Stimulated activated CD4-positive, alpha-beta T cell treated with anti-CD3 and anti-CD28 coated beads, Interleukin-12 subunit alpha, Interleukin-12 subunit beta, amount 100 ng/mL, for 48 hours (primary cell): ENCODE results near the gene TXLNB.

Experiments
- DNase-seq, 3 donors: peaks; one replicate each; pipeline ENCODE4 v3.0.0-alpha.2; 2020; ENCODE audit warnings: low read depth in 2 of 3, low spot score in 1 of 3

The TXLNB gene

GRCh38 chr6:139275279-139276055 lies 16.3 kb downstream of the TXLNB start:
- DNase-seq, result no peak

- DNase-seq, result no peak
Observed at GRCh38 chr6:139271056-139271455, 20.7 kb downstream of the TXLNB start.

GRCh38 chr6:139270249-139270648 lies 21.5 kb downstream of the TXLNB start:
- DNase-seq, result no peak

- DNase-seq, result no peak
Observed at GRCh38 chr6:139265512-139266190, 26.1 kb downstream of the TXLNB start.

GRCh38 chr6:139262519-139263300 lies 29.1 kb downstream of the TXLNB start:
- peak in 2 of 3 donors; percentile 5 to 38 for DNase-seq

- DNase-seq, result no peak
Observed at GRCh38 chr6:139257821-139258398, 33.9 kb downstream of the TXLNB start.

GRCh38 chr6:139257291-139257690 lies 34.5 kb downstream of the TXLNB start:
- no peak for DNase-seq

GRCh38 chr6:139256087-139256486 lies 35.7 kb downstream of the TXLNB start:
- DNase-seq, result no peak

- no peak for DNase-seq
Observed at GRCh38 chr6:139254196-139254595, 37.6 kb downstream of the TXLNB start.

GRCh38 chr6:139253656-139254055 lies 38.1 kb downstream of the TXLNB start:
- DNase-seq, result no peak

- DNase-seq, result no peak
Observed at GRCh38 chr6:139251691-139252390, 40.0 kb downstream of the TXLNB start.

- no peak for DNase-seq
Observed at GRCh38 chr6:139251045-139251690, 40.6 kb downstream of the TXLNB start.

- DNase-seq, result peak; percentile 23 to 52 (median 39)
Observed at GRCh38 chr6:139250296-139251044, 41.3 kb downstream of the TXLNB start.

GRCh38 chr6:139249395-139249794 lies 42.4 kb downstream of the TXLNB start:
- DNase-seq, result peak in 1 of 3 donors; percentile 22

GRCh38 chr6:139248911-139249310 lies 42.9 kb downstream of the TXLNB start:
- no peak for DNase-seq

GRCh38 chr6:139247618-139248017 lies 44.2 kb downstream of the TXLNB start:
- no peak for DNase-seq

- DNase-seq, result no peak
Observed at GRCh38 chr6:139243536-139243935, 48.3 kb downstream of the TXLNB start.

GRCh38 chr6:139242457-139243240 lies 49.1 kb downstream of the TXLNB start:
- no peak for DNase-seq
